Activated T-helper 2 cell treated with anti-CD3 and anti-CD28 coated beads, Interferon-gamma antibody, Interleukin-2, Interleukin-4, amounts not matched to agents 10 μg/mL and 5 μg/mL and 100 μg/mL, durations not matched to agents 14 hours and 24 hours and 36 hours (primary cell): Measurements from ENCODE around the gene OR1L8. TPM values are rescaled to one million over a fixed set of nuclear protein-coding genes. Genes with fewer than 3 reads are reported as not detected.
"Not testable (repeated sequence)": the region's sequence is repeated elsewhere in the genome, so short reads cannot be mapped to it uniquely, and the experiment has no call there.

Experiments
- DNase-seq: peaks from one replicate; pipeline ENCODE4 v3.0.0; 2021; ENCODE audit warnings: low spot score
- H3K27ac Mint-ChIP-seq: one replicate; pipeline ENCODE4 v1.8.0; 2021; ENCODE audit warnings: mixed read lengths
- H3K27me3 Mint-ChIP-seq: one replicate; pipeline ENCODE4 v1.8.0; 2021; ENCODE audit warnings: low read depth, mixed read lengths
- H3K36me3 Mint-ChIP-seq: one replicate; pipeline ENCODE4 v1.8.0; 2021; ENCODE audit warnings: low read depth, mixed read lengths
- H3K4me1 Mint-ChIP-seq: one replicate; pipeline ENCODE4 v1.8.0; 2021; ENCODE audit warnings: low read depth, mixed read lengths
- H3K4me3 Mint-ChIP-seq: one replicate; pipeline ENCODE4 v1.8.0; 2021; ENCODE audit warnings: low read depth, mild to moderate bottlenecking, moderate library complexity, mixed read lengths
- H3K9me3 Mint-ChIP-seq: one replicate; pipeline ENCODE4 v1.8.0; 2021; ENCODE audit warnings: mixed read lengths
- intact Hi-C: fragments of 100-400 bp; cut with micrococcal nuclease; formaldehyde crosslinking; loops from one replicate; pipeline ENCODE4 v1.15.1; 2023
- total RNA-seq: library from RNA; stranded (reverse); gene quantifications from 2 replicates; pipeline ENCODE4 v1.2.3, GENCODE V29; 2022

OR1L8 gene
- total RNA-seq, 1 donor from 2014 or later = not detected

GRCh38 chr9:122551371-122551770 is 31.8 kb downstream of the OR1L8 start:
- Mint-ChIP-seq H3K27me3 (peaks cover 14% of the 10 kb centered on the region), H3K27ac (no peak overlapping the region), H3K9me3 (no peaks in the 10 kb centered on the region), H3K4me1 (no peaks in the 10 kb centered on the region), H3K4me3 (no peak overlapping the region), H3K36me3 (no peaks in the 10 kb centered on the region)
- intact Hi-C loops = no loop called here
- no peak for DNase-seq

DNA sequence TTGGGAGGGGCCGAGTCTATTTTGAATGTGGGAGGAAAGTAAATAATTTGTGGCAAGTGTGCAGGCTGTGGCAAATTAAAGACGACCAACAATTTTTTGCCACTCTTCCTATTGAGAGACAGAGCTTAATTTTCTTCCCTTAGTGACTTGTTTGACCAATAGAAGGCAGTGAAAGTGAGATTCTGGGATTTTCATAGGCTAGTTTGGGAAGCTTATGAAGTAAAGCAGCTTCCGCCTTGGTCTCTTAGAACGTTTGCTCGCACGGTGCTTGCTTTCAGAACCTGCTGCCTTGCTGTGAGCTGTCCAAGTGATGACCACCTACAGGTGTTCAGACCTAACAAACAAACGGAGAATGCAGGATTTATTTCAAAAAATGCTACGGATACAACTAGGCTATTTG is 37.0 kb downstream of the OR1L8 start:
- H3K4me3 Mint-ChIP-seq = no peak overlapping the region
- peaks cover 6% of the 10 kb centered on the region for H3K27me3 Mint-ChIP-seq
- DNase-seq = no peak
- H3K4me1 Mint-ChIP-seq = no peaks in the 10 kb centered on the region
- no peaks in the 10 kb centered on the region for H3K9me3 Mint-ChIP-seq
- intact Hi-C loops = no loop called here
- no peak overlapping the region for H3K27ac Mint-ChIP-seq
- no peaks in the 10 kb centered on the region for H3K36me3 Mint-ChIP-seq

GRCh38 chr9:122538757-122539156 is 44.4 kb downstream of the OR1L8 start:
- no peaks in the 10 kb centered on the region for H3K27me3 Mint-ChIP-seq
- H3K9me3 Mint-ChIP-seq = no peaks in the 10 kb centered on the region
- no peak for DNase-seq
- no peak overlapping the region for H3K27ac Mint-ChIP-seq
- H3K4me3 Mint-ChIP-seq = no peak overlapping the region
- intact Hi-C loops = no loop called here
- no peaks in the 10 kb centered on the region for H3K36me3 Mint-ChIP-seq
- H3K4me1 Mint-ChIP-seq = no peaks in the 10 kb centered on the region

- H3K9me3 Mint-ChIP-seq, H3K36me3 Mint-ChIP-seq, intact Hi-C loops, H3K27ac Mint-ChIP-seq, DNase-seq, H3K4me1 Mint-ChIP-seq, H3K4me3 Mint-ChIP-seq, H3K27me3 Mint-ChIP-seq: not testable (repeated sequence)
Measured at GRCh38 chr9:122537066-122537465, 46.1 kb downstream of the OR1L8 start.

GRCh38 chr9:122536134-122536533 is 47.0 kb downstream of the OR1L8 start:
- no peaks in the 10 kb centered on the region for H3K4me1 Mint-ChIP-seq
- intact Hi-C loops = no loop called here
- DNase-seq = no peak
- H3K9me3 Mint-ChIP-seq = no peaks in the 10 kb centered on the region
- H3K27me3 Mint-ChIP-seq = no peaks in the 10 kb centered on the region
- no peak overlapping the region for H3K27ac Mint-ChIP-seq
- H3K36me3 Mint-ChIP-seq = no peaks in the 10 kb centered on the region
- H3K4me3 Mint-ChIP-seq = no peak overlapping the region

GRCh38 chr9:122531157-122531556 is 52.0 kb downstream of the OR1L8 start:
- H3K27me3 Mint-ChIP-seq, H3K4me1 Mint-ChIP-seq, H3K4me3 Mint-ChIP-seq, intact Hi-C loops, DNase-seq, H3K36me3 Mint-ChIP-seq, H3K9me3 Mint-ChIP-seq, H3K27ac Mint-ChIP-seq: not testable (repeated sequence)

GRCh38 chr9:122527193-122527592 is 56.0 kb downstream of the OR1L8 start, which contains the start of gene OR1N1:
TSS of gene OR1N1 (minus strand) at chr9:122527293. CDS start at chr9:122527293, 0 bp downstream.
- intact Hi-C loops = no loop called here
- Mint-ChIP-seq H3K36me3 (no peaks in the 10 kb centered on the region), H3K4me3 (no peak within 1 kb of the TSS), H3K27me3 (no peaks in the 10 kb centered on the region), H3K27ac (no peak within 1 kb of the TSS), H3K4me1 (no peaks in the 10 kb centered on the region), H3K9me3 (no peaks in the 10 kb centered on the region)
- no peak for DNase-seq

- Mint-ChIP-seq H3K27me3 (no peaks in the 10 kb centered on the region), H3K4me3 (no peak overlapping the region), H3K36me3 (no peaks in the 10 kb centered on the region), H3K4me1 (no peaks in the 10 kb centered on the region), H3K27ac (no peak overlapping the region), H3K9me3 (no peaks in the 10 kb centered on the region)
- intact Hi-C loops = no loop called here
- no peak for DNase-seq
Measured at GRCh38 chr9:122526602-122527001, 56.6 kb downstream of the OR1L8 start.

DNA sequence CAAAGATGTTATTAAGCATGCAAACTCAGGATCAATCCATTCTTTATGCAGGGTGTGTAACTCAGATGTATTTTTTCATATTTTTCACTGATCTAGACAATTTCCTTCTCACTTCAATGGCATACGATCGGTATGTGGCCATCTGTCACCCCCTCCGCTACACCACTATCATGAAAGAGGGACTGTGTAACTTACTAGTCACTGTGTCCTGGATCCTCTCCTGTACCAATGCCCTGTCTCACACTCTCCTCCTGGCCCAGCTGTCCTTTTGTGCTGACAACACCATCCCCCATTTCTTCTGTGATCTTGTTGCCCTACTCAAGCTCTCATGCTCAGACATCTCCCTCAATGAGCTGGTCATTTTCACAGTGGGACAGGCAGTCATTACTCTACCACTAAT is 63.8 kb downstream of the OR1L8 start:
- Mint-ChIP-seq H3K36me3 (no peaks in the 10 kb centered on the region), H3K27me3 (no peaks in the 10 kb centered on the region), H3K27ac (no peak overlapping the region), H3K4me3 (no peak overlapping the region), H3K4me1 (no peaks in the 10 kb centered on the region), H3K9me3 (no peaks in the 10 kb centered on the region)
- intact Hi-C loops = no loop called here
- no peak for DNase-seq

DNA sequence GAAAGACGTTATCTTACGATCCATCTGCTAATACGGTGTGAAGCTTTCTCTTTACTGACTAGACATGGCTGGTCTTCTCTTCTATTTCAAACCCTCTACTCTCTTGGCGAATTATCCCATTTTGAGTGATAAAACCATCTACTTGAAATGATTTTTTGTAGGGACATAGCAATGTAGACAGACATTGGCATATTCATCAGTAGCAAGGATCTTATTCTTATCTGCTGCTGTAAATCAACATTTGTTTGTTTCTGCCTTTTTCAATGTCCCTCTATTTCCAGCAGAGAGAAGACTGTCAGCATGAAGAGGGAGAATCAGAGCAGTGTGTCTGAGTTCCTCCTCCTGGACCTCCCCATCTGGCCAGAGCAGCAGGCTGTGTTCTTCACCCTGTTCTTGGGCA is 64.3 kb downstream of the OR1L8 start, which contains the start of gene OR1J4:
Gene OR1J4 (plus strand): TSS at position 301 of the 400 bp plus-strand sequence. CDS start 0 bp downstream, at position 301.
- Mint-ChIP-seq H3K9me3 (no peaks in the 10 kb centered on the region), H3K36me3 (no peaks in the 10 kb centered on the region), H3K4me1 (no peaks in the 10 kb centered on the region), H3K27me3 (no peaks in the 10 kb centered on the region), H3K4me3 (no peak within 1 kb of the TSS), H3K27ac (no peak within 1 kb of the TSS)
- intact Hi-C loops = no loop called here
- no peak for DNase-seq

DNA sequence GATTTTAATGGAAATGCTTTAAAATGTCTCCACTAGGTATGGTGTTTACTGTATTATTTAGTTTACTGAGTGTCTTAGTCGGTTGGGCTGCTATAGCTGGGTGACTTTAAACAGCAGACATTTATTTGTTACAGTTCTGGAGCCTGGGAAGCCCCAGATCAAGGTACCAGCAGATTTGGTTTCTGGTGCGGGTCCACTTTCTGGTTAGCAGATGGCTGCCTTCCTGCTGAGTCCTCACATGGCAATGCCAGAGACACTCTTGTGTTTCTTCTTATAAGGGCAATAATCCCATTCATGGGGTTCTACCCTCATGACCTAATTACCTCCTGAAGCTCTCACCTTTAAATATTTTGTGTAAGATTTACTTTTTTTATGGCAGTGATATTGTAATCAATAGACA is 65.0 kb downstream of the OR1L8 start:
- Mint-ChIP-seq H3K9me3 (no peaks in the 10 kb centered on the region), H3K27me3 (no peaks in the 10 kb centered on the region), H3K4me1 (no peaks in the 10 kb centered on the region), H3K4me3 (no peak overlapping the region), H3K27ac (no peak overlapping the region), H3K36me3 (no peaks in the 10 kb centered on the region)
- no peak for DNase-seq
- intact Hi-C loops = no loop called here

Other genes with a start within 250 kb of the OR1L8 start
- 0.55 and 0.71 TPM in 2 replicates for gene PTGS1, start 212.4 kb downstream of the OR1L8 start, total RNA-seq
- gene OR1J1, start 105.5 kb downstream of the OR1L8 start, total RNA-seq = not detected in 2 replicates
- gene OR1J2, start 72.6 kb downstream of the OR1L8 start, total RNA-seq = not detected in 2 replicates
- 0.21 TPM in 1 of 2 replicates, not detected in the other for gene OR1J4, start 64.2 kb downstream of the OR1L8 start, total RNA-seq
- gene OR1N1, start 56.1 kb downstream of the OR1L8 start, total RNA-seq = not detected in 2 replicates
- not detected in 2 replicates for gene OR1N2, start 30.3 kb downstream of the OR1L8 start, total RNA-seq
- not detected in 2 replicates for gene OR1Q1, start 31.4 kb upstream of the OR1L8 start, total RNA-seq
- not detected in 2 replicates for gene OR1B1, start 74.2 kb upstream of the OR1L8 start, total RNA-seq
- not detected in 2 replicates for gene OR1L1, start 78.3 kb upstream of the OR1L8 start, total RNA-seq
- gene OR1L3, start 91.7 kb upstream of the OR1L8 start, total RNA-seq = not detected in 2 replicates
- gene OR1L4, start 140.6 kb upstream of the OR1L8 start, total RNA-seq = not detected in 2 replicates
- not detected in 2 replicates for gene OR1L6, start 158.9 kb upstream of the OR1L8 start, total RNA-seq
- gene OR5C1, start 205.5 kb upstream of the OR1L8 start, total RNA-seq = not detected in 2 replicates
- gene OR1K1, start 216.7 kb upstream of the OR1L8 start, total RNA-seq = not detected in 2 replicates
- 20.4 and 22.6 TPM in 2 replicates for gene PDCL, start 245.2 kb upstream of the OR1L8 start, total RNA-seq